Measurements from ENCODE around the gene ATP1B1.

DNA sequence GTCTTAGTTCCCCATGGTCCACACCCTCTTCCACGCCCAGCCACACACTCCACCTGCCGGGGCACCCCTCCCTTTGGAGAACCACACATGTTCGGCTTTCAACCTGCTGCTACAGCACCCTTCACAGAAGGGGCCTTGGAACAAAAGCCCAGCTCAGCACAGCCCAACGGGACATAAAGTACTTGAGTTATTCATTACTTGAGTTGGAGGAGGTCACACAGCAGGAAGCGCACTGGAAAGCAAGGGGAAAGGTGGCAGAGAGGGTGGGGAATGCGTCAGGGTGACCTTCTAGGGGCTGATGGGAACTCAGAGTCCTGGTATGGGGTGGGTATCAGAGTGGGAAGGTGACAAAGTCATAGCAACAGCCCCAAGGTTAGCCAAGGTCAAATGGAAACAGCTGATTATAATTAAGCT lies 3.0 kb upstream of the ATP1B1 start:
- TF ChIP-seq, protein P1, sequence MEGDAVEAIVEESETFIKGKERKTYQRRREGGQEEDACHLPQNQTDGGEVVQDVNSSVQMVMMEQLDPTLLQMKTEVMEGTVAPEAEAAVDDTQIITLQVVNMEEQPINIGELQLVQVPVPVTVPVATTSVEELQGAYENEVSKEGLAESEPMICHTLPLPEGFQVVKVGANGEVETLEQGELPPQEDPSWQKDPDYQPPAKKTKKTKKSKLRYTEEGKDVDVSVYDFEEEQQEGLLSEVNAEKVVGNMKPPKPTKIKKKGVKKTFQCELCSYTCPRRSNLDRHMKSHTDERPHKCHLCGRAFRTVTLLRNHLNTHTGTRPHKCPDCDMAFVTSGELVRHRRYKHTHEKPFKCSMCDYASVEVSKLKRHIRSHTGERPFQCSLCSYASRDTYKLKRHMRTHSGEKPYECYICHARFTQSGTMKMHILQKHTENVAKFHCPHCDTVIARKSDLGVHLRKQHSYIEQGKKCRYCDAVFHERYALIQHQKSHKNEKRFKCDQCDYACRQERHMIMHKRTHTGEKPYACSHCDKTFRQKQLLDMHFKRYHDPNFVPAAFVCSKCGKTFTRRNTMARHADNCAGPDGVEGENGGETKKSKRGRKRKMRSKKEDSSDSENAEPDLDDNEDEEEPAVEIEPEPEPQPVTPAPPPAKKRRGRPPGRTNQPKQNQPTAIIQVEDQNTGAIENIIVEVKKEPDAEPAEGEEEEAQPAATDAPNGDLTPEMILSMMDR (IDR thresholded peaks at IDR 0.05; ENCODE audit: low read depth, low read length), result no peak
- TF ChIP-seq, protein P2, sequence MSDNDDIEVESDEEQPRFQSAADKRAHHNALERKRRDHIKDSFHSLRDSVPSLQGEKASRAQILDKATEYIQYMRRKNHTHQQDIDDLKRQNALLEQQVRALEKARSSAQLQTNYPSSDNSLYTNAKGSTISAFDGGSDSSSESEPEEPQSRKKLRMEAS (IDR thresholded peaks at IDR 0.05; ENCODE audit: low read depth, low read length), result no peak
- no peak for TF ChIP-seq POLR2A (IDR thresholded peaks at IDR 0.05; ENCODE audit: extremely low read depth, insufficient read length)
- no peak for TF ChIP-seq MYC (IDR thresholded peaks at IDR 0.05; ENCODE audit: low read depth, low read length)

All from NB4 (cell line).